Pons (tissue), 1 donor: Measurements from ENCODE around the gene C1QTNF1.

Experiments
- DNase-seq: peaks from one replicate; pipeline ENCODE4 v3.0.0-alpha.2; 2016; ENCODE audit warnings: low spot score

The C1QTNF1 gene

DNA sequence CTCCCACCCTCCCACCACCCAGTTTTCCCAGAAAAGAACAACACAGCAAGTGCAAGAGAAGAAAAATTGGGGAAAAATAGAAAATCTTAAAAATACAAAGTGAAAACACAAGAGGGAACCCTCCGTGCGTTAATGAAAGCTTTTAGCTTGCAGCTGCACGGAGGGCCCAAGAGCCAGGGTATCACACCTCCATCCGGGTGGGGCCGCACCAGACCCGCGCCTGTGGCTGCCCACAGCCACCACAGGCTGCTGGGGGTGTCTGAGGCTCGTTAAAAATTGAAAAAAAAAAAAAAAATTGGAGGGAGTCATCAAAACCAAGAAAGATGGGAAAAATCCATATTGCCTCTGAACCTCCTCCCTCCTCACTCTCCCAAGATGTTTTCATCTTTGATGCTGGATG is 69.3 kb downstream of the C1QTNF1 start:
- no peak for DNase-seq

DNA sequence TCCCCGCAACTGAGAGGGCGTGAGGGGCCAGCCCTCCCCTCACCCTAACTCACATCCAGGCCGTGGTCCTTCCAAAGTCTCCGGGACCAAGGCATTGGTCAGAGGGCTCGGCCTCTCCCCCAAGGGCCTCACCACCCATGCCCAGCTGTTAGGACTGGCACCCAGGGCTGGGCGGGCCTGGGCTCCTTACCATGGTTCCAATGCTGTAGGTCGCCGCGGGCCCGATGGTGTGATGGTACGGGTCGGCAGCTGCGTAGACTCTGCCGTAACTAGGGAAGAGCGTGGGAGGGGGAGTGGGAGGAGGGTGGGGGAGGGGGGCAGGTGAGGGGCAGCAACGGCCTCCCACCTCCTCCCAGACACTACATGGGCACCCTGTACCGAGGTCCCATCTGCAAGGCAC is 70.3 kb downstream of the C1QTNF1 start:
- DNase-seq: no peak

DNA sequence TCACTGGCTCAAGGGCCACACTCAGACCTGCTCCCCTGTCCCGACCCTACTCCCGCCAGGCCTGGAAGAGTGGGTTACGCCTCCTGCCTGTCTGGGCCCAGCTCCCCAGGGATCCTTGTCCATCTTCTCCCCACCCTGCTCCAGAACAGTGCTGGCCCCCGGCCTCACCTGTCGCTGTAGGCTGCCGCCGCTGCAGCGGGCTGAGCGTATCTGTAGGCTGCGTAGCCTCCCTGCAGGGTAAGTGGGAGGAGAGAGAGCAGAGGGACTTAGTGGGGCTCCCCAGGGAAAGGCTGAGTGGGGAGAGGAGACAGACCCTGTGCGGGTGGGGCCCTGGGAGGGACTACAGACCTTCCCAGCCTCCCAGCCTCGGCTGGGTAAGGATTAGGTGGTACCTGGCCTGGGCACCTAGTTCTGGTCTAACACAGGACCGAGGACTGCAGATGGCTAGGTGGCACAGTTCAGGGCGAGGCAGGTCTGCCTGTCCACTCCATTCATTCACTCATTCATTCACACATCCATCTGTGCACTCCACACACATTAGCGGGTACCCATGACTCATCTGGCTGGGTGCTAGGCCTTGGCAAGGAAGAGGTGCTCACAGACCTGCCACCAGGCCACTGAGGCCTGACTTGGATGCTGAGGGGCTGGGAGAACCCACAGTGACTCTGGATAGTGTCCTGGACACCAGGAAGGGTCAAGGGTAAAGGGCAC is 71.5 kb downstream of the C1QTNF1 start:
- DNase-seq: no peak

DNA sequence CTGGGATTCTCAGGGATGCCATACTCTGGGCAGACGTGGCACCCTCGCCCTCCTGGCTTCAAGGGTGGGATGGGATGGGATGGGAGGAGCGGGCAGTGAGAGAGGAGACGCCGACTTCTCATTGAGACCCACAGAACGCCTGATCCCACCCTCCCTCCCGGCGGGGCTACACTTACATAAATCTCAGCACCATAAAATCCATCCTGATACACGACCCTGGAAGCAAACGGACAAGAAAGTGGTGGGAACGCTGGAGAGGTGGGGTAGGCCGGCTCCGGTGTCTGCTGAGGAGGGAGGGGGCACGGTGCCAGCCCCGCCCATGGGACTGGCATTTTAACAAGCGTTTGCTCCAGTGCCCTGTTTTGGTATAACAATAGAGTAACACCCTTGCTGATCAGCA is 72.5 kb downstream of the C1QTNF1 start:
- no peak for DNase-seq

DNA sequence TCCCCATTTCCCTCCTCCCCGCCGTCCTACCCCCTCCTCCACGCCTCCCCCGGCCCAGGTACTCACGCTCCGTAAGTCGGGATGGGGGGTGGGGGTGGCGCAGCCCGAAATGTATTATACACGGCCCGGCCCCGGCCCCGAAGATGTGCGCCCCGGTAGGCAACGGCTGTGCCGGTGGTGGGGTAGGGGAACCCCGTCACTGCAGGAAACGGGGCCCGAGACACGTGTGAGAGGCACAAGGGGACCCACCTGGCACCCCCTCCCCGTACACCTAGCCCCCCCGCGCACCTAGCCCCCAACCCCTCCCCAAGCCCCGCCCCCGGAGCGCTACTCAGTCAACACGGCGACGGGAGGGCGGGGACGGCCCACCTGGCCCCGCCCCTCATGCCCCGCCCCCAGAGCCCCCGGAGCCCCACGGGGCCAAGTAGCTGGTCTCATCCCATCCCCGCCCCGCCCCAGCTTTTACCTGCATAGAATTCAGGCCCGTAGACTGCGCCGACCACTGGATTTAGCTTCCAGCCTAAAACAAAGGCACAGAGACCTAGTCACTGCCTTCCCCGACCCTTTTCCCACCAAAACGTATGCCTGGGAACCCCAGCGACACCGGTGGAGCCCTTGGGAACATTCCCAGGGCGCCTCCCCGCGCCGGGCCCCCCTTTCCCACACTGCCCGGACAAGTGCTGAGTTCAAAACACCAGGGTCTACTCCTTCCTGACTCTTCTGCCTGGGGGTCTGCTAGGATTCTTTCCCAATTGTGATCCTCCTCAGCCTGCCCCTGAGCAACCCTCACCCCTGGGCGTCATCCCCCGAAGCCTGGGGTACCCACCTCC is 73.5 kb downstream of the C1QTNF1 start:
- no peak for DNase-seq

DNA sequence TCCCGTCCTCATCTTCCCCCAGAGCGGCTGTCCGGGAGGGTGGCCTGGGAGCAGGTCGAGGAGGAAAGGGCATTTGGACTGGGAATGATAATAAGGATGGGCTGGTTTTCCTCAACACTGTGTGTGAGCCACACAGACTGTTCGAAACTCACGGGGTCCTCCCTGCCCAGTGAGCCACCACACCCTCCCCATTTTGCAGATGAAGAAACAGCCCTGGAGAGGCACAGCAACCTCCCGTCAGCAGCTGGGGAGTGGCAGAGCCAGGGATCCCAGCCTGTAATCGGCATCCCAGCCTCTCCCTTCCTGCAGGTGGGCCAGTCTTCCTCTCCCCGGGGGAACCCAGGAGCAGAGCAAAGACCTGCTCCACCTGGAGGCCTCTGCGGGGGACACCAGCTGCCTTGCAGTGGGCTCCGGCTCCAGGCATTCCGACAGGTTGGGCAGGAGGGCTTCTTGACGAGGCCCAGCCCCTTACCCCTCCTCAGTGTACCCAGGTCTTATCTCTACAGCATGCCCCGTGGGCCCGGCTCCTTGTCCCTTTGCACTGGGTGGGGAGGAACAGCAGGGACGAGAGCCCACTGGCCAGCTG is 74.4 kb downstream of the C1QTNF1 start:
- DNase-seq: no peak
